ENCODE measurements around the gene ZNF750. TPM values are rescaled to one million over a fixed set of nuclear protein-coding genes. Genes with fewer than 3 reads are reported as not detected.

Gene ZNF750
- total RNA-seq, 6 experiments from 2014 or later = not detected

- WGBS (ENCODE audit: insufficient coverage, low coverage, low lambda C conversion rate, missing lambda C conversion rate) = 69% methylated on average over 3 of the region's 21 CpGs
- ATAC-seq (no peak), DNase-seq (no peak)
- no peaks in the 10 kb centered on the region for H3K27me3 ChIP-seq
- H3K36me3 ChIP-seq = no peaks in the 10 kb centered on the region
- TF ChIP-seq POLR2A (IDR thresholded peaks at IDR 0.05) (no peak), CTCF (IDR thresholded peaks at IDR 0.05) (no peak)
- no peak overlapping the region for H3K4me3 ChIP-seq
- intact Hi-C loops (cut with DNase I) = no loop called here
- no peak overlapping the region for H3K27ac ChIP-seq
- H3K9me3 ChIP-seq = no peaks in the 10 kb centered on the region
- no peaks in the 10 kb centered on the region for H3K4me1 ChIP-seq
These were observed 32.3 kb downstream of the ZNF750 start for GRCh38 chr17:82807562-82807961.

- DNase-seq (no peak), ATAC-seq (no peak)
- WGBS (ENCODE audit: insufficient coverage, low coverage, low lambda C conversion rate, missing lambda C conversion rate) = 81% methylated on average over 4 of the region's 9 CpGs
- intact Hi-C loops (cut with DNase I) = no loop called here
- TF ChIP-seq CTCF (IDR thresholded peaks at IDR 0.05) (no peak), POLR2A (IDR thresholded peaks at IDR 0.05) (no peak)
- H3K27ac ChIP-seq = no peak overlapping the region
- H3K4me3 ChIP-seq = no peak overlapping the region
- H3K36me3 ChIP-seq = no peaks in the 10 kb centered on the region
- no peaks in the 10 kb centered on the region for H3K27me3 ChIP-seq
- no peaks in the 10 kb centered on the region for H3K4me1 ChIP-seq
- no peaks in the 10 kb centered on the region for H3K9me3 ChIP-seq
These were observed 32.7 kb downstream of the ZNF750 start for GRCh38 chr17:82807101-82807500.

- 88% methylated on average over 15 of the region's 21 CpGs for WGBS (ENCODE audit: insufficient coverage, low coverage, low lambda C conversion rate, missing lambda C conversion rate)
These were observed 33.2 kb downstream of the ZNF750 start for GRCh38 chr17:82806645-82807044.

GRCh38 chr17:82805823-82806222 is 34.0 kb downstream of the ZNF750 start:
- TF ChIP-seq POLR2A (IDR thresholded peaks at IDR 0.05) (no peak), CTCF (IDR thresholded peaks at IDR 0.05) (no peak)
- Histone ChIP-seq H3K9me3 (no peaks in the 10 kb centered on the region), H3K4me1 (no peaks in the 10 kb centered on the region), H3K27ac (no peak overlapping the region), H3K27me3 (no peaks in the 10 kb centered on the region), H3K4me3 (no peak overlapping the region), H3K36me3 (no peaks in the 10 kb centered on the region)
- WGBS (ENCODE audit: insufficient coverage, low coverage, low lambda C conversion rate, missing lambda C conversion rate) = 89% methylated on average over 5 of the region's 19 CpGs
- intact Hi-C loops (cut with DNase I) = no loop called here
- DNase-seq (no peak), ATAC-seq (no peak)

More at GRCh38 chr17:82806645-82807044, 33.2 kb downstream of the ZNF750 start:
- DNase-seq (no peak), ATAC-seq (no peak)
- Histone ChIP-seq H3K27ac (no peak overlapping the region), H3K27me3 (no peaks in the 10 kb centered on the region), H3K36me3 (no peaks in the 10 kb centered on the region), H3K9me3 (no peaks in the 10 kb centered on the region), H3K4me1 (no peaks in the 10 kb centered on the region), H3K4me3 (no peak overlapping the region)
- intact Hi-C loops (cut with DNase I) = no loop called here
- TF ChIP-seq POLR2A (IDR thresholded peaks at IDR 0.05) (no peak), CTCF (IDR thresholded peaks at IDR 0.05) (no peak)

- 67% methylated on average over 3 of the region's 13 CpGs for WGBS (ENCODE audit: insufficient coverage, low coverage, low lambda C conversion rate, missing lambda C conversion rate)
- ATAC-seq (no peak), DNase-seq (no peak)
- Histone ChIP-seq H3K9me3 (no peaks in the 10 kb centered on the region), H3K27ac (no peak overlapping the region), H3K36me3 (no peaks in the 10 kb centered on the region), H3K27me3 (no peaks in the 10 kb centered on the region), H3K4me1 (no peaks in the 10 kb centered on the region), H3K4me3 (no peak overlapping the region)
- intact Hi-C loops (cut with DNase I) = no loop called here
- no peak for TF ChIP-seq POLR2A (IDR thresholded peaks at IDR 0.05)
- TF ChIP-seq CTCF (IDR thresholded peaks at IDR 0.05) = no peak
These were observed 34.6 kb downstream of the ZNF750 start for GRCh38 chr17:82805254-82805653.
